ENCODE results near the gene BAX.
A peak's percentile ranks its signal among the peaks of the same experiment; 100 is the strongest.

Gene BAX

DNA sequence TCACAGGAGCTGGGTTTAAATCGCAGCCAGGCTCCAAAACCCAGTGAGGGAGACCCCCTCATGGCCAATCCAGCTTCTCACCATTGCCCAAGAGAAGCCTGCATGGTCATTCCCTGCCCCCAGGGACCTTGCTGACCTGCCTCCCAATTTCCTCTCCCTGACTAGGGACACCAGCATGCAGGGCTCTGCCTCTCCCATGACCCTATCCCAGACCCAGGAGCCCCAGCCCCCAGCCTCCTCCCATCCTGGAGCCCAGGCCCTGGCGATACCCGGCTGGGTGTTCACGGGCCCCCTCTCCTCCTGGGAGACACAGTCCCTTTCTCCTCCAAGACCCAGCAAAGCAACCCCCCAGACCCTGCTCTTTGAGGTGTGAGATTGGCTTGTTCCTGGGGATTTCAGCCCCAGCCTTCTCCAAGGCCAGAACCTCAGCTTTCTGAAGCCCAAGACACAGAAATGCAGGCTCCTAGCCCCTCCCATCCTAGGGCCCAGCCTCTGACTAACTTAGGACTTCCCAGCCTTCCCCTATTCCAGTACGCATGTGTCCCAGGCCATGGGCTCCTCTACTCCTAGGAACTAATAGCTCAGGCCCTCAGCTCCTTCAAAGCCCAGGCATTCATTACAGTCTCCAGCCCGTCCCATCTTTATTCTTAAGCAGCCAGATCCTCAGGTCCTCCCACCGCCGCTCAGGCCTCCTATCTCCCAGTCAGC is 37.4 kb downstream of the BAX start:
- DNase-seq (ENCODE audit: low read depth in 2 of 2) = peak; percentile 83 to 89
- TF ChIP-seq, protein P1, sequence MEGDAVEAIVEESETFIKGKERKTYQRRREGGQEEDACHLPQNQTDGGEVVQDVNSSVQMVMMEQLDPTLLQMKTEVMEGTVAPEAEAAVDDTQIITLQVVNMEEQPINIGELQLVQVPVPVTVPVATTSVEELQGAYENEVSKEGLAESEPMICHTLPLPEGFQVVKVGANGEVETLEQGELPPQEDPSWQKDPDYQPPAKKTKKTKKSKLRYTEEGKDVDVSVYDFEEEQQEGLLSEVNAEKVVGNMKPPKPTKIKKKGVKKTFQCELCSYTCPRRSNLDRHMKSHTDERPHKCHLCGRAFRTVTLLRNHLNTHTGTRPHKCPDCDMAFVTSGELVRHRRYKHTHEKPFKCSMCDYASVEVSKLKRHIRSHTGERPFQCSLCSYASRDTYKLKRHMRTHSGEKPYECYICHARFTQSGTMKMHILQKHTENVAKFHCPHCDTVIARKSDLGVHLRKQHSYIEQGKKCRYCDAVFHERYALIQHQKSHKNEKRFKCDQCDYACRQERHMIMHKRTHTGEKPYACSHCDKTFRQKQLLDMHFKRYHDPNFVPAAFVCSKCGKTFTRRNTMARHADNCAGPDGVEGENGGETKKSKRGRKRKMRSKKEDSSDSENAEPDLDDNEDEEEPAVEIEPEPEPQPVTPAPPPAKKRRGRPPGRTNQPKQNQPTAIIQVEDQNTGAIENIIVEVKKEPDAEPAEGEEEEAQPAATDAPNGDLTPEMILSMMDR (IDR thresholded peaks at IDR 0.05; ENCODE audit: low read depth, low read length) = no peak
- H3K4me3 ChIP-seq (replicated peaks in 1 of 2; ENCODE audit: low read depth in 2 of 2, low read length in 2 of 2) = peak overlapping the region; percentile 73 to 98

DNA sequence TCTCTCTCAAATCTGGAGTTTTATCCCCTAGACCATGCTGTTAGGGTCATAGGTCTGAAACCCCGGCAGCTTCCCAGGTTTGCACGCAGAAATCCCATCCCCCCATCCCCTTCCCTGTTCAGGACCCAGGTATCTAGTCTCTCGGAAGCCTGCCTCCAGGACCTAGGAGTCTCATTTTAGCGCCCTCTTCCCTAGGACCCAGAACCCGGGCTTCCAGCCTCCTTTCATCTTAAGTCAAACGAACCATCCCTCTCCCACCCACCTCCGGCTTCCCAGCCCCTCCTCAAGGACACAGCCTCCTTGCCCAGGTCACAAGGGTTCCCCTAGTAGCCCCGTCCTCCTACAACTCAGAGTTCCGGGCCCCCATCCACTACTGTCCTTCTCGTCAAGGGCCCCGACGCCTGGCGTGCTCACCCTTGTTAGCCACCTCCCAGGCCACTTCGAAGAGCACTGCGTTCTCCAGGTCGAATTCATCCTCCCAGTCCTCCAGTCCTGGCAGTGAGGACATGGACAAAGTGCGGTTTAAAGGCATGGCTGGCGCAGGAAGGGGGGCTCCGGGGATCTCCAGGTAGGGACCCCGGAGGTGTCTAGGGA is 38.0 kb downstream of the BAX start:
- no peak for DNase-seq (ENCODE audit: low read depth in 2 of 2)
- peak overlapping the region; percentile 73 to 98 for H3K4me3 ChIP-seq (replicated peaks in 1 of 2; ENCODE audit: low read depth in 2 of 2, low read length in 2 of 2)
- TF ChIP-seq, protein P1 (IDR thresholded peaks at IDR 0.05; ENCODE audit: low read depth, low read length) = no peak

DNA sequence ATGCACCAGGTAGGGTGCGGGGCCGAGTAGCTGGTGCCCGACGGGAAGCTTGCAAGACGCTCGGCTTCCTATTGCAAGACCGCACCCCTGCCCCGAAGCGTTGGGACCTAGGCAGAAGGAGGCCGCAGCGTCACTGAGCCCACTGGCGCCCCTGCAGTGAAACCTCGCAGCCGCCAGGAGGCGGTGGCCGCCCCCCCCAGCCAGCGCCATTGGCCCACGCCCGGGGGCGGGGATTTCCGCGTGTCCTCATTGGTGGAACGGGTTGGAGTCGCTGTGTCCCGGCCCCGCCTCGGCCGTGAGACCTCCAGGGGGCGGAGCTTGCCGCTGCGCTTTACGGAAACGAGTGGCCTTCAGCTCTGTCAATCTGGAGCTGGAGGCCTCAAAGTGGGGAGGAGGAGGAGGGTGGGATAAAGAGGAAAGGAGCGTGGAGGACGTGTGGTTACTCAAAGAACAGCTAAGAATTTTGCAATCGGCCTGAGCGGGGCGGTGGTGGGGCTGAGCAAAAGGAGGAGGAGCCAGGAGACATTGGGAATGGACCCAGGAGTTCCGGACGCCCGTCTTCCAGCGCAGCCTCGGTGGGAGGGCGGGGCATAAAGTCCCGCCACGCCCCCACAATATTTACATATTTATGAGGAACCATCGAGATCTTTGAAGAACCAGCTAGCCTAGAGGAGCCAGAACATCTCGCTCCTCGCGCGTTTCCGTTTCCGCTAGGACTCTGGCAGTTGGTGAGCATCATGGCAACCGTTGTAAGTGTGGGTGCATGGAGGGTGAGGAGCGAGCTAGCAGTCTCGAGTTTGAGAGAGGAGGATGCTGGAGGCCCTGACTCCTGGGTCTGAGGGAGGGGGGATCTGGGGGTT is 38.7 kb downstream of the BAX start, which contains the start of the genes GYS1 and RUVBL2:
TSS of gene GYS1 (minus strand) at position 135 of the 860 bp plus-strand sequence. CDS start 197 bp downstream, outside the sequence.
TSS of gene RUVBL2 (plus strand) at position 713 of the 860 bp plus-strand sequence. CDS start at position 738, 25 bp downstream.
- TF ChIP-seq, protein P1 (IDR thresholded peaks at IDR 0.05; ENCODE audit: low read depth, low read length) = peak; percentile 87
- peak; percentile 100 for DNase-seq (ENCODE audit: low read depth in 2 of 2)
- H3K4me3 ChIP-seq (replicated peaks in 1 of 2; ENCODE audit: low read depth in 2 of 2, low read length in 2 of 2) = peak within 1 kb of the TSS; percentile 82 to 98

DNA sequence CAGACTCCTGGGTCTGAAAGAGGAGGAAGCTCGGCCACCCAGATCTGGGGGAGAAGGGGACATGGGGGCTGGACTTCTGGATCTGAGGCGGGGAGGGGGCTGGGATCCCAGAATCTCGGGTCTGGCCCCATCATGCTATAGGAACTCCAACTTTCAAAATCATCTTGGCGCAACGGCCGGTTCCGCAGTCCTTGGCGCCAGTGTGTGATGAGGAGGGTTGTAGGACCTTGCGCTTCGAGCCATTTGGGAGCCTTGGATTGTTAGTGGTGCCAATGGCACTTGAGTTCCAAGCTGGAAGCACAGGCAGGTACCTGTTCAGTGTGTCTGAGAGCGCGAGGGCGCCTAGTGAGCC is 39.3 kb downstream of the BAX start:
- no peak for DNase-seq (ENCODE audit: low read depth in 2 of 2)
- peak overlapping the region; percentile 82 to 90 for H3K4me3 ChIP-seq (replicated peaks in 1 of 2; ENCODE audit: low read depth in 2 of 2, low read length in 2 of 2)
- TF ChIP-seq, protein P1 (IDR thresholded peaks at IDR 0.05; ENCODE audit: low read depth, low read length) = no peak

DNA sequence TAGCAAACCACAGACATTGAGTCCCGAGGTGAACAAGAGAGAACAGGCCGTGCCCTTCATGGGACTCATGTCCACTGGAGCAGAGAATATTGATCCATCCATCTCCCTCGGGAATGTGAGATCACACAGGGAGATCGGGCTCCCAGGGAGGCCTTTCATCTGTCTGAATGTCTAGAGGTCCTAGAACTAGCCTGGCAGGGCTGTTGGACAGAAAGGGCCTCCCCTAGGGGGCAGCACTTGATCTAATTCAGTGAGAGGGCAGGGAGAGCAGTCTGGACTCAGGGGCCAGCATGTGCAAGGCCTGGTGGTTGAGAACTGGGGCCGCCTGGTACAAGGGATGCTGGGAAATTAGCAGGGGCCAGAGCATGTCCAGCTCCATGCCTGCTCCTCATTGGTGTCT is 43.3 kb downstream of the BAX start:
- no peak overlapping the region for H3K4me3 ChIP-seq (replicated peaks in 1 of 2; ENCODE audit: low read depth in 2 of 2, low read length in 2 of 2)
- DNase-seq (ENCODE audit: low read depth in 2 of 2) = peak; percentile 64 to 76
- TF ChIP-seq, protein P1 (IDR thresholded peaks at IDR 0.05; ENCODE audit: low read depth, low read length) = peak; percentile 69

DNA sequence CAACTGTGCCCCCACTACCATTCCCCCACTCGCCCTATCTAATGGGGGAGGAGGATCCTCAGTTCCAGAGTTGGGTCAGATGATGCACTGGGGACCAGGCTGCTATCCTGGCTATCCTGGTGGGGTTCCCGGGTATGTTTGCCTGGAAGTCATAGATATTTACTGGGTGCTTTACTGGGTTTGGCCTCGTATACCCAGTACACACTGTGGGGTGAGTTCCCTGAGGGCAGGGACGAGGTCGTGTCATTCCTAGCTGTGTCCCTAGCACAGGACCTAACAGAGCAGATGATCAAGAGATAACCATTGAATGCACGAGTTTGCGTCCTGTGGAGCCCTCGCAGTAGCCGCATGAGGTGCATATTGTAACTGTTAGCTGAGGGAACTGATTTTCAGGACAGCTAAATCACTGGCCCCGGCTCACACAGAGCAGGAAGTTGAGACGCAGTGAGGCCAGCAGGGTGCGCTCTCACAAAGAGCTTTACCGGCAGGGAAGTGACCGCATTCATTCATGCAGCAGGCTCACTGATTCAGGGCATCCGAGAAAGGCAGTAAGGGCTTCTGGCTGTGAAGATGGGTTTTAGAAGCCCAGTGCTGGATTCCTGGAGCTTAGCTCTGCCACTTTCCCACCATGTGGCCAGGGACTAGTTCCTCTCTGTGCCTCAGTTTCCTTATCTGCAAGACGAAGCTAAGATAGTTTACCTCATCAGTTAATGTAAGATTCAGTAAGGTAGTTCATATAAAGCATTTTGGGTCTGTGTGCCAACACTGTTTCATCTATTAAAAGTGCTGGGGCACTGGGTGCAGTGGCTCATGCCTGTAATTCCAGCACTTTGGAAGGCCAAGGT is 45.0 kb downstream of the BAX start:
- peak; percentile 81 for DNase-seq (ENCODE audit: low read depth in 2 of 2)
- TF ChIP-seq, protein P1 (IDR thresholded peaks at IDR 0.05; ENCODE audit: low read depth, low read length) = peak; percentile 87

More for the DNA sequence above, 45.0 kb downstream of the BAX start:
- H3K4me3 ChIP-seq (replicated peaks in 1 of 2; ENCODE audit: low read depth in 2 of 2, low read length in 2 of 2) = no peak overlapping the region

All from cardiac fibroblast (primary cell).